H1 (cell line): ENCODE results near the gene TECPR2. TPM values are rescaled to one million over a fixed set of nuclear protein-coding genes. Genes with fewer than 3 reads are reported as not detected.

Source experiments
- CTCF ChIA-PET: fragments of 300-600 bp; sonication (Branson Sonifier 250); formaldehyde crosslinking; loops from one replicate; lab custom pipeline; 2021; ENCODE audit not compliant: partially characterized antibody; lab: Charles Lee
- POLR2A ChIA-PET: fragments of 300-600 bp; sonication (Branson Sonifier 250); formaldehyde crosslinking; loops from one replicate; lab custom pipeline; 2021; ENCODE audit warnings: inconsistent platforms; ENCODE audit not compliant: partially characterized antibody; lab: Charles Lee
- DNase-seq, 2 experiments: peaks; one replicate each; pipeline versions ENCODE4 v3.0.0 to v3.0.0-alpha.2; 2010 to 2022; ENCODE audit warnings: low spot score in 2 of 2, low read depth in 1 of 2, mixed read lengths in 1 of 2
- FAIRE-seq: peaks from 2 replicates; lab custom pipeline; 2011; peaks lifted over from hg19 to GRCh38; lab: Jason Lieb, UNC
- H2AFZ ChIP-seq: 2 replicates; pipeline ENCODE4 v1.8.1; 2012; ENCODE audit warnings: low read length, inconsistent platforms
- H2AK5ac ChIP-seq: 2 replicates; pipeline ENCODE4 v1.6.1; 2013; ENCODE audit warnings: low read depth, low read length
- H2BK120ac ChIP-seq: replicated peaks from 2 replicates; pipeline ENCODE3; 2013; ENCODE audit warnings: low read depth, low read length, inconsistent platforms
- H2BK12ac ChIP-seq: 2 replicates; pipeline ENCODE4 v1.6.1; 2013; ENCODE audit warnings: low read depth, low read length
- H2BK15ac ChIP-seq: 2 replicates; pipeline ENCODE4 v1.6.1; 2013; ENCODE audit warnings: low read length
- H2BK20ac ChIP-seq: 2 replicates; pipeline ENCODE4 v1.6.1; 2013; ENCODE audit warnings: low read length
- H2BK5ac ChIP-seq: 2 replicates; pipeline ENCODE4 v1.6.1; 2013; ENCODE audit warnings: low read depth, low read length
- H3K14ac ChIP-seq: 2 replicates; pipeline ENCODE4 v1.6.1; 2013; ENCODE audit warnings: inconsistent platforms; ENCODE audit not compliant: insufficient read length
- H3K18ac ChIP-seq: 2 replicates; pipeline ENCODE4 v1.6.1; 2013; ENCODE audit warnings: low read length; ENCODE audit errors: extremely low read depth
- H3K23ac ChIP-seq: 2 replicates; pipeline ENCODE4 v1.6.1; 2013; ENCODE audit warnings: inconsistent platforms; ENCODE audit not compliant: insufficient read length
- H3K23me2 ChIP-seq: 2 replicates; pipeline ENCODE4 v1.6.1; 2013; ENCODE audit warnings: low read depth, low read length
- H3K27ac ChIP-seq: 2 replicates; pipeline ENCODE4 v1.6.1; 2011; ENCODE audit warnings: low read depth, low read length, inconsistent platforms
- H3K27me3 ChIP-seq, 4 experiments: replicated peaks in 1 of 4; 1 replicate in 1 of 4; 2 replicates in 3 of 4; pipeline versions ENCODE4 v1.6.1 to v1.8.1; 2011 to 2013; ENCODE audit warnings: low read length in 3 of 4, mild to moderate bottlenecking in 3 of 4, inconsistent platforms in 2 of 4, mixed read lengths in 2 of 4, moderate library complexity in 1 of 4; ENCODE audit not compliant: control insufficient read depth in 3 of 4, insufficient read depth in 3 of 4; ENCODE audit errors: extremely low read depth in 1 of 4
- H3K36me3 ChIP-seq, 4 experiments: 2 replicates each; pipeline versions ENCODE4 v1.6.1 to v1.8.1; 2011 to 2013; ENCODE audit warnings: mild to moderate bottlenecking in 4 of 4, low read length in 3 of 4, moderate library complexity in 2 of 4, control low read depth in 1 of 4, inconsistent platforms in 1 of 4; ENCODE audit not compliant: insufficient read depth in 4 of 4, control insufficient read depth in 2 of 4
- H3K4ac ChIP-seq: replicated peaks from 2 replicates; pipeline ENCODE3; 2013; ENCODE audit warnings: low read length, low read depth, mixed read lengths, inconsistent platforms; ENCODE audit not compliant: insufficient read length
- H3K4me1 ChIP-seq, 4 experiments: replicated peaks in 1 of 4; 1 replicate in 1 of 4; 2 replicates in 3 of 4; pipeline versions ENCODE4 v1.6.1 to v1.8.1; 2011 to 2013; ENCODE audit warnings: low read length in 3 of 4, inconsistent platforms in 2 of 4, mixed read lengths in 1 of 4; ENCODE audit not compliant: insufficient read depth in 4 of 4, control insufficient read depth in 3 of 4
- H3K4me2 ChIP-seq, 2 experiments: 2 replicates each; pipeline versions ENCODE4 v1.6.1 to v1.8.1; 2011 to 2013; ENCODE audit warnings: low read depth in 2 of 2, low read length in 2 of 2, control low read depth in 1 of 2, inconsistent platforms in 1 of 2, mild to moderate bottlenecking in 1 of 2; ENCODE audit not compliant: insufficient read depth in 1 of 2
- H3K4me3 ChIP-seq, 4 experiments: fragments of 200-600, 300-600 bp in 1 of 4; sonication (generic), shearing (Covaris generic), sonication (Bioruptor Twin) in 1 of 4; 2 replicates each; pipeline versions ENCODE4 v1.5.1 to v1.8.1; 2011 to 2016; ENCODE audit warnings: low read length in 4 of 4, low read depth in 3 of 4, control low read depth in 2 of 4, inconsistent platforms in 2 of 4, mild to moderate bottlenecking in 2 of 4, mixed read lengths in 1 of 4, moderate library complexity in 1 of 4; ENCODE audit not compliant: insufficient read depth in 2 of 4; ENCODE audit errors: extremely low read depth in 1 of 4
- H3K56ac ChIP-seq: replicated peaks from 2 replicates; pipeline ENCODE3; 2013; ENCODE audit warnings: low read depth, mild to moderate bottlenecking, mixed read lengths, low read length, inconsistent platforms; ENCODE audit not compliant: insufficient read length
- H3K79me1 ChIP-seq: 2 replicates; pipeline ENCODE4 v1.6.1; 2013; ENCODE audit warnings: low read depth, low read length, control low read depth
- H3K79me2 ChIP-seq, 2 experiments: 2 replicates each; pipeline versions ENCODE4 v1.6.1 to v1.8.1; 2012 to 2013; ENCODE audit warnings: low read length in 2 of 2, mild to moderate bottlenecking in 2 of 2, inconsistent platforms in 1 of 2; ENCODE audit not compliant: insufficient read depth in 2 of 2, control insufficient read depth in 1 of 2
- H3K9ac ChIP-seq, 4 experiments: replicated peaks in 1 of 4; 1 replicate in 1 of 4; 2 replicates in 3 of 4; pipeline versions ENCODE4 v1.6.1 to v1.8.1; 2011 to 2013; ENCODE audit warnings: low read depth in 3 of 4, low read length in 3 of 4, control low read depth in 2 of 4, mild to moderate bottlenecking in 2 of 4, moderate library complexity in 2 of 4, inconsistent platforms in 1 of 4; ENCODE audit errors: extremely low read depth in 1 of 4
- H3K9me3 ChIP-seq, 2 experiments: 2 replicates each; pipeline versions ENCODE4 v1.6.1 to v1.8.1; 2012 to 2013; ENCODE audit warnings: mild to moderate bottlenecking in 2 of 2, moderate library complexity in 2 of 2, control low read depth in 1 of 2, inconsistent platforms in 1 of 2, low read depth in 1 of 2, low read length in 1 of 2, mixed read lengths in 1 of 2; ENCODE audit not compliant: insufficient read depth in 2 of 2
- H4K20me1 ChIP-seq, 2 experiments: replicated peaks in 1 of 2; 2 replicates each; pipeline versions ENCODE3 to v1.8.1; 2011 to 2013; ENCODE audit warnings: inconsistent platforms in 2 of 2, low read length in 2 of 2, mild to moderate bottlenecking in 1 of 2; ENCODE audit not compliant: insufficient read depth in 2 of 2, control insufficient read depth in 1 of 2
- H4K5ac ChIP-seq: 2 replicates; pipeline ENCODE4 v1.6.1; 2013; ENCODE audit warnings: low read length, low read depth, mixed read lengths, inconsistent platforms; ENCODE audit not compliant: insufficient read length
- H4K8ac ChIP-seq: 2 replicates; pipeline ENCODE4 v1.8.0; 2013; ENCODE audit warnings: mild to moderate bottlenecking, moderate library complexity, low read length, inconsistent platforms; ENCODE audit not compliant: insufficient read depth; ENCODE audit errors: extremely low read depth
- H4K91ac ChIP-seq: replicated peaks from 2 replicates; pipeline ENCODE3; 2013; ENCODE audit warnings: low read length, mixed read lengths, inconsistent platforms; ENCODE audit not compliant: insufficient read length
- WGBS, 2 experiments: shearing (Covaris generic) in 1 of 2; methylation state at CpG; one replicate each; pipeline versions ENCODE4 v1.1.6 to v1.1.7; 2013 to 2015; ENCODE audit warnings: low lambda C conversion rate in 2 of 2, mixed read lengths in 2 of 2, inconsistent platforms in 1 of 2, low coverage in 1 of 2, missing lambda C conversion rate in 1 of 2; ENCODE audit not compliant: insufficient replicate concordance in 2 of 2, insufficient coverage in 1 of 2, insufficient read length in 1 of 2; ENCODE audit errors: extremely low coverage in 1 of 2, missing lambda C conversion rate in 1 of 2; 5-methylcytosine and 5-hydroxymethylcytosine counted together
- polyA plus RNA-seq, 7 experiments: library from polyadenylated mRNA; depleted of rRNA in 3 of 7; stranded (reverse) in 5 of 7; unstranded in 2 of 7; fragments of >200 nt in 5 of 7; fragments of 200-250 nt in 2 of 7; gene quantifications; 1 replicate in 5 of 7; 2 replicates in 1 of 7; 4 replicates in 1 of 7; pipeline versions ENCODE4 v1.2.1 to v1.2.3, GENCODE V29; 2011 to 2013; ENCODE audit warnings: missing spikeins in 2 of 7, mixed read lengths in 2 of 7
- total RNA-seq: library from RNA; stranded (reverse); fragmentation: NEBNext Ultra II Directional; extraction: Animal tissue kit (Norgen Biotek cat#: 25700); gene quantifications from 2 replicates; pipeline ENCODE4 v1.2.1, GENCODE V29; 2021
- TF ChIP-seq, protein P1 (sequence below): IDR thresholded peaks from 2 replicates; pipeline ENCODE4 v1.6.1; 2012; ENCODE audit warnings: inconsistent platforms

The TECPR2 gene
- total and polyA plus RNA-seq, 2 of the 8 experiments (the other 6 are each of a cell fraction or from before 2014, with no cell fraction given) = 6.8 to 19.4 TPM

DNA sequence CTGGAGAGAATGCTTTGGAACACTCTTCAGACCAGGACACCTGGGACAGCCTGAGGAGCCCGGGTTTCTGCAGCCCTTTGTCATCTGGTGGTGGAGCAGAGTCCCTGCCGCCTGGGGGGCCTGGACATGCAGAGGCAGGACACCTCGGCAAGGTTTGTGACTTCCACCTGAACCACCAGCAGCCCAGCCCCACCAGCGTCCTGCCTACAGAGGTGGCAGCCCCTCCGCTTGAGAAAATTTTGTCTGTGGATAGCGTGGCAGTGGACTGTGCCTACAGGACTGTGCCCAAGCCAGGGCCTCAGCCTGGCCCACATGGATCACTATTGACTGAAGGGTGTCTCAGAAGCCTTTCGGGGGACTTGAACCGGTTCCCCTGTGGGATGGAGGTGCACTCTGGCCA is 21.2 kb upstream of the TECPR2 start:
- H2BK5ac ChIP-seq = no peak overlapping the region
- CTCF ChIA-PET = no interaction called here
- TF ChIP-seq, protein P1, sequence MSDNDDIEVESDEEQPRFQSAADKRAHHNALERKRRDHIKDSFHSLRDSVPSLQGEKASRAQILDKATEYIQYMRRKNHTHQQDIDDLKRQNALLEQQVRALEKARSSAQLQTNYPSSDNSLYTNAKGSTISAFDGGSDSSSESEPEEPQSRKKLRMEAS = no peak

More for the DNA sequence above, 21.2 kb upstream of the TECPR2 start:
- DNase-seq (no peak), FAIRE-seq (no peak)
- no peak overlapping the region for H3K4me3 ChIP-seq
- H3K79me1 ChIP-seq = no peaks in the 10 kb centered on the region
- no peak overlapping the region for H3K9ac ChIP-seq
- H3K56ac ChIP-seq = no peak overlapping the region
- no peak overlapping the region for H2AFZ ChIP-seq
- H3K23me2 ChIP-seq = no peaks in the 10 kb centered on the region
- H3K36me3 ChIP-seq = peaks cover 0 to 15% (median 4%) of the 10 kb centered on the region in 4 experiments; a peak in 4 of 8 replicates
- H4K5ac ChIP-seq = no peak overlapping the region
- H2BK20ac ChIP-seq = no peak overlapping the region
- H2AK5ac ChIP-seq = no peak overlapping the region
- no peaks in the 10 kb centered on the region for H3K79me2 ChIP-seq
- H2BK15ac ChIP-seq = no peak overlapping the region
- POLR2A ChIA-PET = interaction anchor here (1.0 to 1.4 kb wide), 2 partner anchors 8 to 10 kb away, joined by 3 read pairs; no protein-coding TSS in a partner anchor
- H3K27ac ChIP-seq = peak overlapping the region; percentile 6; the same call in 1 of the 2 replicates
- no peaks in the 10 kb centered on the region for H4K20me1 ChIP-seq
- no peak overlapping the region for H4K91ac ChIP-seq
- no peak overlapping the region for H3K4me2 ChIP-seq
- H3K4ac ChIP-seq = no peak overlapping the region
- no peak overlapping the region for H2BK12ac ChIP-seq
- no peak overlapping the region for H3K23ac ChIP-seq
- H3K18ac ChIP-seq = no peak overlapping the region
- no peak overlapping the region for H4K8ac ChIP-seq
- no peaks in the 10 kb centered on the region; a peak in 1 of 7 replicates for H3K4me1 ChIP-seq
- WGBS, 2 experiments = 92% methylated on average over 8 of the region's 8 CpGs; no CpG with 5 or more reads in 1 of the 2 experiments
- no peak overlapping the region for H2BK120ac ChIP-seq
- no peaks in the 10 kb centered on the region for H3K9me3 ChIP-seq
- no peak overlapping the region for H3K14ac ChIP-seq
- no peaks in the 10 kb centered on the region for H3K27me3 ChIP-seq
